ENCODE results near the gene IL18.

DNA sequence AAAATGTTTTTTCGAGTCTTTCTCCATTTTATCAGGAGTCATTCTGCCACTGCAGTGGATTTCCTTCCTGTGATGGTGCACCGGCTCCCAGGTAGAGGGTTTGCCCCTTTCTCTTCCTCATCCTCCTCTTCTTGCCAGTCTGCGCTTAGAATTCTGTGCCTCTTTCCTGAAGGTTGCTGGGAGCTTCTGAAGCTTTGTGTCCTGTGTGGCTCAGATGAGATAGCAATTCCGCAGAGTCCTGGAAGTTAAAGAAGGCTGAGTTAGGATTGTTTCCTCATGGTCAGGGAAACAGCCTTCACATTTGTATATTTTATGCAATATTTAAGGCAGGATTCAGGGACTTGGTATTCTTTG is 11.7 kb upstream of the IL18 start:
- TF ChIP-seq, protein P1, sequence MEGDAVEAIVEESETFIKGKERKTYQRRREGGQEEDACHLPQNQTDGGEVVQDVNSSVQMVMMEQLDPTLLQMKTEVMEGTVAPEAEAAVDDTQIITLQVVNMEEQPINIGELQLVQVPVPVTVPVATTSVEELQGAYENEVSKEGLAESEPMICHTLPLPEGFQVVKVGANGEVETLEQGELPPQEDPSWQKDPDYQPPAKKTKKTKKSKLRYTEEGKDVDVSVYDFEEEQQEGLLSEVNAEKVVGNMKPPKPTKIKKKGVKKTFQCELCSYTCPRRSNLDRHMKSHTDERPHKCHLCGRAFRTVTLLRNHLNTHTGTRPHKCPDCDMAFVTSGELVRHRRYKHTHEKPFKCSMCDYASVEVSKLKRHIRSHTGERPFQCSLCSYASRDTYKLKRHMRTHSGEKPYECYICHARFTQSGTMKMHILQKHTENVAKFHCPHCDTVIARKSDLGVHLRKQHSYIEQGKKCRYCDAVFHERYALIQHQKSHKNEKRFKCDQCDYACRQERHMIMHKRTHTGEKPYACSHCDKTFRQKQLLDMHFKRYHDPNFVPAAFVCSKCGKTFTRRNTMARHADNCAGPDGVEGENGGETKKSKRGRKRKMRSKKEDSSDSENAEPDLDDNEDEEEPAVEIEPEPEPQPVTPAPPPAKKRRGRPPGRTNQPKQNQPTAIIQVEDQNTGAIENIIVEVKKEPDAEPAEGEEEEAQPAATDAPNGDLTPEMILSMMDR (IDR thresholded peaks at IDR 0.05): no peak
- TF ChIP-seq ZFX (IDR thresholded peaks at IDR 0.05; ENCODE audit: borderline replicate concordance): no peak
